ENCODE measurements around the gene FKBP6. TPM values are rescaled to one million over a fixed set of nuclear protein-coding genes. Genes with fewer than 3 reads are reported as not detected.
"Not testable (repeated sequence)": the region's sequence is repeated elsewhere in the genome, so short reads cannot be mapped to it uniquely, and the experiment has no call there.

Gene FKBP6
- total RNA-seq, 1 donor from 2014 or later: 0.47 TPM

DNA sequence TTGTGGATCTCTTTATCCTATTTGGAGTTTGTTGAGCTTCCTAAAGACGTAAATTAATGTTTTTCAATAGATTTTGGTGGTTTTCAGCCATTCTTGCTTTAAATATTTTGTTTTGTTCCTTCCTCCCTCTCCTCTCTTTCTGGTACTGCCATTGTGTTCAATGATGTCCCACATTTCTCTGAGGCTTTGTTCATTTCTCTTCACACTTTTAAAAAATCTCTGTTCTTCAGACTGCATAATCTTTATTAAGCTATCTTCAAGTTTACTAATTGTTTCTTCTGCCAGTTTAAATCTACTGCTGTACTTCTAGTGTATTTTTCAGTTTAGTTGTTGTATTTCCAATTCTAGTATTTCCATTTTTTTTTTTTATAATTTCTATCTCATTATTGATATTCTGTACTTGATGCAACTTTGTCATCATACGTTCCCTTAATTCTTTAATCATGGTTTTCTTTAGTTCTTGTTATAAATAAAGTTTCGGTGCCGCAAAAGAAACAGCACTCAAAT lies 60.0 kb downstream of the FKBP6 start:
- no peak overlapping the region for H3K4me3 ChIP-seq
- H3K27me3 ChIP-seq (ENCODE audit: low read depth): no peaks in the 10 kb centered on the region
- H3K4me1 ChIP-seq: no peaks in the 10 kb centered on the region
- intact Hi-C loops (cut with DNase I): no loop called here
- TF ChIP-seq, protein P1, sequence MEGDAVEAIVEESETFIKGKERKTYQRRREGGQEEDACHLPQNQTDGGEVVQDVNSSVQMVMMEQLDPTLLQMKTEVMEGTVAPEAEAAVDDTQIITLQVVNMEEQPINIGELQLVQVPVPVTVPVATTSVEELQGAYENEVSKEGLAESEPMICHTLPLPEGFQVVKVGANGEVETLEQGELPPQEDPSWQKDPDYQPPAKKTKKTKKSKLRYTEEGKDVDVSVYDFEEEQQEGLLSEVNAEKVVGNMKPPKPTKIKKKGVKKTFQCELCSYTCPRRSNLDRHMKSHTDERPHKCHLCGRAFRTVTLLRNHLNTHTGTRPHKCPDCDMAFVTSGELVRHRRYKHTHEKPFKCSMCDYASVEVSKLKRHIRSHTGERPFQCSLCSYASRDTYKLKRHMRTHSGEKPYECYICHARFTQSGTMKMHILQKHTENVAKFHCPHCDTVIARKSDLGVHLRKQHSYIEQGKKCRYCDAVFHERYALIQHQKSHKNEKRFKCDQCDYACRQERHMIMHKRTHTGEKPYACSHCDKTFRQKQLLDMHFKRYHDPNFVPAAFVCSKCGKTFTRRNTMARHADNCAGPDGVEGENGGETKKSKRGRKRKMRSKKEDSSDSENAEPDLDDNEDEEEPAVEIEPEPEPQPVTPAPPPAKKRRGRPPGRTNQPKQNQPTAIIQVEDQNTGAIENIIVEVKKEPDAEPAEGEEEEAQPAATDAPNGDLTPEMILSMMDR (IDR thresholded peaks at IDR 0.05): no peak
- no peak for ATAC-seq
- peaks cover 22% of the 10 kb centered on the region for H3K9me3 ChIP-seq
- DNase-seq: no peak
- no peak overlapping the region for H3K27ac ChIP-seq
- no peaks in the 10 kb centered on the region for H3K36me3 ChIP-seq

DNA sequence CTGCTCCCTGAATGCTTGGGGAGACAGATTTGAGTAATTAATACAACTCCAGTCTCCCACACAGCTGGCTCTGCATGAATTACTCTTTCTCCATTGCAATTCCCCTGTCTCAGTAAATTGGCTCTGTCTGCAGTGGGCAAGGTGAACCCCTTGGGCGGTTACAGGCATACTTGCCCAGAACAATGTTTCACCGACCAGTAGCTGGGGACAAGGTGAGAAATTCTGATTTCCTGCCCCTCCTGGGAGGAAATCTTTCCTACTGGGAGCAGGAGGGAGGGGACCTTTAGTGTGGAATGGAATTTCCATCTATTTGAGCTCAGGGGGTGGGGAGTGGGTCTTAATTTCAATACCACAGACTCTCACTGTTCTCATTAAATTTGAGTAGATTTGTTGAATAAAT lies 63.4 kb downstream of the FKBP6 start:
- H3K36me3 ChIP-seq: no peaks in the 10 kb centered on the region
- ATAC-seq (no peak), DNase-seq (no peak)
- H3K9me3 ChIP-seq: peaks cover 21% of the 10 kb centered on the region
- no peak overlapping the region for H3K4me3 ChIP-seq
- no peaks in the 10 kb centered on the region for H3K4me1 ChIP-seq
- H3K27me3 ChIP-seq (ENCODE audit: low read depth): no peaks in the 10 kb centered on the region
- intact Hi-C loops (cut with DNase I): no loop called here
- H3K27ac ChIP-seq: no peak overlapping the region
- TF ChIP-seq, protein P1 (IDR thresholded peaks at IDR 0.05): no peak

DNA sequence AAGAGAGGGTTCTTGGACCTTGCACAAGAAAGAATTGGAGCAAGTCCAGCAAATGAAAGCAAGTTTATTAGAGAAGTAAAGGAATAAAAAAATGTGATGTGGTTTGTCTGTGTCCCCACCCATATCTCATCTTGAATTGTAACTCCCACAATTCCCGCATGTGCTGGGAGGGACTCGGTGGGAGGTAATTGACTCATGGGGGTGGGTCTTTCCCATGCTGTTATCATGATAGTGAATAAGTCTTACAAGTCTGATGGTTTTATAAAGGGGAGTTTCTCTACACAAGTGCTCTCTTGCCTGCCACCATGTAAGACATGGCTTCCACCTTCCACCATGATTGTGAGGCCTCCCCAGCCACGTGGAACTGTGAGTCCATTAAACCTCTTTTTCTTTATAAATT lies 66.5 kb downstream of the FKBP6 start:
- Histone ChIP-seq H3K9me3 (no peaks in the 10 kb centered on the region), H3K36me3 (no peaks in the 10 kb centered on the region), H3K27me3 (ENCODE audit: low read depth) (no peaks in the 10 kb centered on the region), H3K4me3 (no peak overlapping the region), H3K27ac (no peak overlapping the region), H3K4me1 (no peaks in the 10 kb centered on the region)
- ATAC-seq (no peak), DNase-seq (no peak)
- TF ChIP-seq, protein P1 (IDR thresholded peaks at IDR 0.05): no peak
- intact Hi-C loops (cut with DNase I): no loop called here

DNA sequence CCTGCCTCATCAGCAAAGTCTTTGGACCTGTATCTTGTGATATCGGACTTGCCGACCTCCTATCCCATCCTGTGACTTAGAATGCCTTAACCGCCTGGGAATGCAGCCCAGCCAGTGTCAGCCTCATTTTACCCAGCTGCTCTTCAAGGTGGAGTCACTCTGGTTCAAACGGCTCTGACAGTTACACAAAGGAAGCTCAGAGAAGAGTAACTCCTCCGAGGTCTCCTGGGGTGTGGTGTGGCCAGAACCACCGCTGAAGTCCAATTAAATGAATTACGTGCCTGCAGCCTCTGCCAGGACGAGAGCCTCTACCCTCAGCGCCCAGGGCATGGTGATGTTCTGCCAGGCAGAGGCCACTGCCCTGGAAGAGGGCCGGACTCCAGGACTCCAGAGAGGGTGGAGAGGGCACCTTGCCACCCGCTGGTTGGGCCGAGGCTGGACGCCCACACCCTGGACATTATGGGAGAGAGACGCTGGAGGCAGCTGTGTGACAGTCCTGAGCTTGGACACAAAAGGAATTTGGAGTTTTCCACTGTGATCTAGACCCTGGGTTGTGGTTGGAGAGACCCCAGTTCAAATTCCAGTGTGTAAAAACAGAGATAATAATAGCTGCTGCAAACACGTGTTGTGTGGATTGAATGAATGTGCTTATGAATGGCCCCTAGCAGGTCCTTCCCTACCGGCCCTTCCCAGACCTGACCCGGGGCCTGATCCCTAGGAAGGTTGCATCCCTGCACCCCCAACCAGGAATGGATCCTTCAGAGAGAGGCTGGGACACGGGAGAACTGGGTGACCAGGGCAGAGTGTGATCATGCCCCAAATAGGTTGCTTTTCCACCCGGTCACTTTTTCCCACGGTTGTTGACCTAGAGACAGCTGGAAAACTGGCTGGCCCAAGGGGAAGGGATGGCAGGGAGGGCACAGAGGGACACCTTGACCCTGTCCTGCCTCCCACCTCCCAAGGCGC lies 67.9 kb downstream of the FKBP6 start:
- H3K27me3 ChIP-seq (ENCODE audit: low read depth): no peaks in the 10 kb centered on the region
- no peaks in the 10 kb centered on the region for H3K4me1 ChIP-seq
- H3K27ac ChIP-seq: no peak overlapping the region
- no peaks in the 10 kb centered on the region for H3K9me3 ChIP-seq
- intact Hi-C loops (cut with DNase I): no loop called here
- ATAC-seq (no peak), DNase-seq (no peak)
- no peak overlapping the region for H3K4me3 ChIP-seq
- H3K36me3 ChIP-seq: no peaks in the 10 kb centered on the region
- TF ChIP-seq, protein P1 (IDR thresholded peaks at IDR 0.05): no peak

DNA sequence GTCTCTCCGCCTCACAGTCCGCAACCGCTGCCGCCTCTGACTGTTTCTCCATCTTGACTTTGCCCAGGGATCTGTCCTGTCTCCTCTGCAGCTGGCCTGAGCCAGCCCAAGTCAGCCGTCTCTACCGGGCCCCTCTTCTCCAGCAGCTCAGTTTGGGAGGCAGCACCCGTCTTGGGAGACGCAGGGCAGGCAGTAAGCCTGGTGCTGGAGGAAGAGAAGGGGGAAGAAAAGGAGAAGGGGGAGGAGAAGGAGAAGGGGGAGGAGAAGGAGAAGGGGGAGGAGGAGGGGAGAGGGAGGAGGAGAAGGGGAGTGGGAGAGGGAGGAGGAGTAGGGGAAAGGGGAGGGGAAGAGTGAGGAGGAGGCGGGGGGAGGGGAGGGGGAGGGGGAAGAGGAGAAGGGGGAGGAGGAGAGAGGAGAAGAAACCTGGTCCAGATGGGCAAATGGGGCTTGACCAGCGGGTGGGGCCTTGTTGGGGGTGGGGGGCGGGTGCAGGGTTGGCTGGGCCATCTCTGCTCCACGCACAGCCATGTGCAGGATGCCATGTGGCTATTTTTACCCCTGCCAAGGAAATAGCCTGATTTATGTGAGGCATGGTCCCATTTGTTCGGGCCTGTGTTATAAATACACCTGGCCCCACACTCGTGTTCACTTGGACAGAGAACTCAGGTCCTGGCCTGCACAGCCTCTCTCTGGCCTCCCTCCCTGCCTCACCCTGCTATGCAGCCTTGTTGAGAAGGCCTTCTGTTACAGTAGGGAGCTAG lies 69.7 kb downstream of the FKBP6 start:
- no peaks in the 10 kb centered on the region for H3K4me1 ChIP-seq
- no peaks in the 10 kb centered on the region for H3K9me3 ChIP-seq
- H3K36me3 ChIP-seq: no peaks in the 10 kb centered on the region
- TF ChIP-seq, protein P1 (IDR thresholded peaks at IDR 0.05): no peak
- DNase-seq: no peak
- no peak for ATAC-seq
- intact Hi-C loops (cut with DNase I): no loop called here
- H3K4me3 ChIP-seq: no peak overlapping the region
- H3K27me3 ChIP-seq (ENCODE audit: low read depth): no peaks in the 10 kb centered on the region
- H3K27ac ChIP-seq: no peak overlapping the region

DNA sequence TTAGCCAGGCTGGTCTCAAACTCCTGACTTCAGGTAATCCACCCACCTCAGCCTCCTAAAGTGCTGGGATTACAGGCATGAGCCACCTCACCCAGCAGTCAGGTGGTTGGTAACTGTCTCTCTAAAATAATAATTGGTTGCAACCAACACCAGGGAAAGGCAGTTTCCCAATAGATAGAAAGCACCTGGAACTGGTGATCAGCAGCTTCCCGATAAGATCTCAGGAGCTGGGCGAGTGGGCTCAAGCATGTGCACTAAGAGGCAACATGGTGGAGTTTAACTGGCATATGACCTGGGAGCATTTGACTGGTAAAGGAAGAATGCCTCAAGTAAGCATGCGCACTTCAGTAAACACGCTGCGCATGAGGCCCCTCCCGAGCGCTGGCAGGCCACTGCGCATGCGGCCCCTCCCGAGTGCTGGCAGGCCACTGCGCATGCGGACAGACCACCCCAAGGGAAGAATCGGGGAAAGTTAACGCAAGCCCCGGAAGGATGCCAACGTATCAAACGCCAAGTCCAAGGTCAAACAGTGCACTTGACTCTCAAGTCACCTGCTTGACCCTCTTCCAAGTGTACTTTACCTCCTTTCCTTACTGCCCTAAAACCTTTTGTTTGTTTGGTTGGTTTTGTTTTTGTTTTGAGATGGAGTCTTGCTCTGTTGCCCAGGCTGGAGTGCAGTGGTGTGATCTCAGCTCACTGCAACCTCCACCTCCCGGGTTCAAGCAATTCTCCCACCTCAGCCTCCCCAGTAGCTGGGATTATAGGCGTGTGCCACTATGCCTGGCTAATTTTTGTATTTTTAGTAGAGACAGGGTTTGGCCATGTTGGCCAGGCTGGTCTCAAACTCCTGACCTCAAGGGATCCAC lies 71.5 kb downstream of the FKBP6 start:
- peak overlapping the region; percentile 28 for H3K4me3 ChIP-seq
- H3K27ac ChIP-seq; H3K9me3 ChIP-seq; H3K36me3 ChIP-seq; H3K27me3 ChIP-seq (ENCODE audit: low read depth); H3K4me1 ChIP-seq; intact Hi-C loops (cut with DNase I): not testable (repeated sequence)
- DNase-seq (peak; percentile 81), ATAC-seq (peak; percentile 85 to 87)

DNA sequence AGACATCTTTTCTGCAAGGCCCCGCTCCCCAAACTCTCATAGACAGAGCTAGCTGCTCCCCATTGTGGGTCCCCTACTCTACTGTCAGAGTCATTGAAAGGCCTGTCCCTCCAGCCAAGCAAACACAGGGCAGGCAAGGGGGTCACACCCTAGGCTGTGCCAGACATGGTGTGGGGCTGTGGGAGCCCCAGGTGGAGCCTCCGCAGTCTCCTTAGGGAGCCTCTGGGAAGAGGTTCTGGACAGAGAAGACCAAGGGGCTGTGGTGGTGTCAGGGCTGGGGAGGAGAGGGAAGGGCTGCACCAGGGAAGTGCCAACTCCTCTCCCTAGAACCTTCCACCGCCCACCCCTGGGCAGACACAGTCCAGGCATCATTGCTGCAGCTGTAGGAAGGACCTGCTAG lies 76.9 kb downstream of the FKBP6 start:
- ATAC-seq; intact Hi-C loops (cut with DNase I); H3K27ac ChIP-seq; H3K36me3 ChIP-seq; H3K27me3 ChIP-seq (ENCODE audit: low read depth); H3K4me1 ChIP-seq; H3K9me3 ChIP-seq; H3K4me3 ChIP-seq; DNase-seq: not testable (repeated sequence)

Data from lower lobe of right lung (tissue), 2 donors.